Stomach smooth muscle (tissue), 2 donors: Measurements from ENCODE around the gene PDE11A.

Experiments used
- H3K27ac ChIP-seq: one replicate; pipeline ENCODE4 v1.7.0; 2013; ENCODE audit warnings: mild to moderate bottlenecking, low read length, inconsistent platforms
- H3K27me3 ChIP-seq, 2 donors: one replicate each; pipeline ENCODE4 v1.7.0; 2013; ENCODE audit warnings: low read length in 2 of 2; ENCODE audit not compliant: insufficient read depth in 2 of 2, control insufficient read depth in 1 of 2
- H3K36me3 ChIP-seq, 2 donors: one replicate each; pipeline ENCODE4 v1.7.0; 2013; ENCODE audit warnings: low read length in 2 of 2; ENCODE audit not compliant: control insufficient read depth in 2 of 2, insufficient read depth in 2 of 2
- H3K4me1 ChIP-seq: one replicate; pipeline ENCODE4 v1.7.0; 2013; ENCODE audit warnings: low read length; ENCODE audit not compliant: control insufficient read depth, insufficient read depth
- H3K4me3 ChIP-seq, 2 donors: one replicate each; pipeline ENCODE4 v1.7.0; 2013; ENCODE audit warnings: low read length in 2 of 2
- H3K9ac ChIP-seq, 2 donors: one replicate each; pipeline ENCODE4 v1.7.0; 2013; ENCODE audit warnings: low read length in 2 of 2, mild to moderate bottlenecking in 1 of 2
- H3K9me3 ChIP-seq, 2 donors: one replicate each; pipeline ENCODE4 v1.7.0; 2013; ENCODE audit warnings: low read length in 2 of 2; ENCODE audit not compliant: control insufficient read depth in 2 of 2
- donor health status: healthy.
- donor health status: Pancreatic carcinoma.

Gene PDE11A

DNA sequence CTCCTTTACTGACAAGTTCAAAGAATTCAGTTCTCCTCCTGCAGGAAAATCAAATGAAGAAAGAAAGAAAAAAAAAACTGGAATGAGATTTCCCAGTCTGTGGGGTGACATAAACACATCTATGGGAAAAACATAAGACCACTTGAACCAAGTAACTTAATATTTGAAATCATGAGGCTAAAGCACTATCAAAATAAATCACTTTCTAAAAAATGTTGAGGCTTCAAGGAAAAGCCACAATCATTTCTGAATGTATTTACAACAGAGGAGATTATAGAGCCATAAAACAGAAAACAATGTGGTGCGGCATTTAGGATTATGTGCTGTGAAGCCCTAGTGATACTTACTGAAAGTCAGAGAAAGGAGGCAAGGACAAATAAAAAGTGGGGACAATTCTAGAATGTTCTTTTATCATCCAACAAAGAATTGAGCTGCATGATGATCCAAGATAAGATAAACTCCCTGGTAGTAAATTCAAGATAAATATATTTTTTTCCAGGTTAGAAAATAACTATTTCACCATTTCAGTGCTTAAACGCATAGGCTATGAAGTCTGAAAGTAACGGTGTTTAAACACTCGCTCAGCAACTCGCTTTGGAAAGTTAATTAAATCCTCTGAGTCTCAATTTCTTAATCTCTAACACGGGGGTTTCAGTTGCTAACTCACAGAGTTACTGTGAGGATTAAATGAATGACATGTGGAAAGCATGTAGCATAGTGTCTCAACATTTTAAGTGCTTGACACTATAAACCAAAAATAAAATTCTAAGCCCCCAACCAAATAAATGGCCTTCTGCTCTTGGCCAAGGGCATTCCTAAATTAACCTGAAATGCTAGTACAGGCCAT lies 391.5 kb downstream of the PDE11A start:
- no peak overlapping the region for H3K9ac ChIP-seq
- no peak overlapping the region for H3K4me3 ChIP-seq
- no peaks in the 10 kb centered on the region for H3K27me3 ChIP-seq
- no peaks in the 10 kb centered on the region for H3K9me3 ChIP-seq
- H3K27ac ChIP-seq = no peak overlapping the region
- no peaks in the 10 kb centered on the region for H3K4me1 ChIP-seq
- no peaks in the 10 kb centered on the region for H3K36me3 ChIP-seq

DNA sequence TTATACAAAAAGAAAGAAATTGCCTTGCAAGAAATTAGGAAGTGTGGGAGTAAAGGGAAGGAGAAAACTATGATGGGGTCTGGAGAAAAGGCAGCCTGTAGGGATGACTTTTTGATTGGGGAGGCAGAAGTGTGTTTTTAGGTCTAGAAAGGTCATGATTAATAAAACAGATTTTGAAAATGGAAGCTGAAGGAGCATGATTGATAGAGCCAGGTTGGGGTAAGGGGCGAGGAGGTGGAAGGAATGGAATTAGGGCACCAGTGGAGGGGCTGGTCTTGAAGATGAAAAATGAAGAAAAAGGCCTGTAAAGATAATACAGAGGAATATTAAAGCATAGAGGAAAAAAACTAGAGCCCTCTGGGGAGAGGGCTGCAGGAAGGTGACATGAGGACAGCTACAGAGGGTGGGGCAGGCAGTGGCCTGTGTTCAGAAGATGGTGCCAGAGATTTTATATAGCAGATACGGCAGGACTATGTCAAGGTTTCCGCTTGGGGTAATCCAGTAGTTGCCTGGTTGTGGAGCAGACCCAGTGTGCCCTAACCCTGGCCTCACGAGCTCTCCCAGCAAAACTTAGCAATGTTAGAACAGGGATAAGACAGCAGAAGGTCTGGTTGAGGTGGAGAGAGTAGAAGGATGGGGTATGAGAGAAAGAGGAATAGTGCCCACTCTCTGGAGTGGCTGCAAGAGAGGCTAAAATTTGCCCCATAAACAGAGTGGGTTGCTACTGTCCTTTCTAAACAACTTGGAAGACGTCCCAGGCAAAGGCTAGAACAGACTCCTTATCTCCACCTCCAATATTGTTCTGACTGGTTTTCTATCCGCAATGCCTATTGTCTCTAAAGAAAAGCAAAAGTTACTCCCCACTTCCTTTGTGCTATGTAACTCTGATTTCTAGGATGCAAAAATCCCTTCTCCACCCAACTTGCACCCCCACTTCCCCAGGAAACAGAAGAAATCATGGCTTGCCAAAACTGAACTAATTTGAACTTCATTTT lies 392.7 kb downstream of the PDE11A start:
- Histone ChIP-seq H3K9me3 (no peaks in the 10 kb centered on the region), H3K9ac (no peak overlapping the region), H3K27ac (no peak overlapping the region), H3K4me1 (no peaks in the 10 kb centered on the region), H3K36me3 (no peaks in the 10 kb centered on the region), H3K27me3 (no peaks in the 10 kb centered on the region), H3K4me3 (no peak overlapping the region)

DNA sequence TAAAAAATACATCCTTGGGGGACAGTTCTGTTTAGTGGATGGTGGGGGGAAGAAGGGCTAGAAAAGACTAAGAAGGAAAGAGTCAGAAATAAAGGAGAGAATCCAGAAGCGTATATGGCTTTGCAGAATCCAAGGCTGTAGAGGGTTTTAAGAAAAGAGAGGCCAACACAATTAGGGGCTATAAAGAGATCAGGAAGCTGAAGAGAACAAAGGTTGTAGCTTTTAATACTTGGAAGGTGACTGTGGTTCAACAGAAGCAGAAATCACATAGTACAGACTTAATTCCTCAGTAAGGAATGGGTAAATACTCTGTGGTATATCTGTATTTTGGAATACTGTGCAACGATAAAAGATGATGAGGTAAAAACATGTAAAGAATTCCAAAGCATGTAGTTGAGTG lies 393.6 kb downstream of the PDE11A start:
- no peak overlapping the region for H3K9ac ChIP-seq
- H3K9me3 ChIP-seq = no peaks in the 10 kb centered on the region
- no peaks in the 10 kb centered on the region for H3K36me3 ChIP-seq
- no peaks in the 10 kb centered on the region for H3K4me1 ChIP-seq
- H3K4me3 ChIP-seq = no peak overlapping the region
- no peaks in the 10 kb centered on the region for H3K27me3 ChIP-seq
- no peak overlapping the region for H3K27ac ChIP-seq

DNA sequence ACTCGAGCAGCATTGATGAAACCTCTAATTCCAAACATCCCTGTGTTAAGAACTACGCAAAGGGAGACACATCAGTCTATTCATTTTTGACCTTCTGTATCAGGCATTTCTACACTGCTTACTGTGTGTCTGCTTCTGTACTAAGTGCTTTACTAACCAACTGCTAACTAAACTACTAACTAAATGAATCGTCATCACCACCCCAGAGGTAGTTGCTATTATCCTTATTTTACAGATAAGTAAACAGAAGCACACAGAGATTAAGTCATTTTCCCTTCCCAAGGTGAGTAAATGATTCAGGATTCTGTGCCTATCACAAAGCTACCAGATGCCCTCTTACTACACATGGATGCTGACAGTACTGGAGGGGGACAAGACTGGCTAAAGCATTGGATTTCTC lies 395.9 kb downstream of the PDE11A start:
- no peak overlapping the region for H3K27ac ChIP-seq
- H3K36me3 ChIP-seq = no peaks in the 10 kb centered on the region
- H3K4me1 ChIP-seq = no peaks in the 10 kb centered on the region
- H3K9ac ChIP-seq = no peak overlapping the region
- H3K27me3 ChIP-seq = no peaks in the 10 kb centered on the region
- H3K9me3 ChIP-seq = no peaks in the 10 kb centered on the region
- no peak overlapping the region for H3K4me3 ChIP-seq

DNA sequence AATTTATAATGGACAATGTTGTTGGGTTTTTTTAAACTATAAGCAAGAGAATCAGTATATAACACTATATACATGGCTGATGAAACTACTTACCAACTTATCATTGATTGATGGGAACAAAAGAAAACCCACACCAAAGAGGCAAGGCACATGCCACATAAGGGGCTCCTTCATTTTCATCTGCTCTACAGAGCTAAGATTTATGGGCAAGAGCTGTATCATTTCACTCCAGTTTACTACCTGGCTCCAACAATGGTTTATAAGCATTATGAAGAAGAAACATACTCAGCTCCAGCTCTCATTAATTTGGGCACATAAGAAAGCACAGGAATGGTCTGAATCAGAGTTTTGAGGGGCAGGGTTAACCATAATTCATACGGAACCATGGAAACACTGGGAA lies 396.8 kb downstream of the PDE11A start:
- no peaks in the 10 kb centered on the region for H3K4me1 ChIP-seq
- no peaks in the 10 kb centered on the region for H3K9me3 ChIP-seq
- no peak overlapping the region for H3K27ac ChIP-seq
- no peaks in the 10 kb centered on the region for H3K27me3 ChIP-seq
- H3K4me3 ChIP-seq = no peak overlapping the region
- H3K36me3 ChIP-seq = no peaks in the 10 kb centered on the region
- no peak overlapping the region for H3K9ac ChIP-seq

DNA sequence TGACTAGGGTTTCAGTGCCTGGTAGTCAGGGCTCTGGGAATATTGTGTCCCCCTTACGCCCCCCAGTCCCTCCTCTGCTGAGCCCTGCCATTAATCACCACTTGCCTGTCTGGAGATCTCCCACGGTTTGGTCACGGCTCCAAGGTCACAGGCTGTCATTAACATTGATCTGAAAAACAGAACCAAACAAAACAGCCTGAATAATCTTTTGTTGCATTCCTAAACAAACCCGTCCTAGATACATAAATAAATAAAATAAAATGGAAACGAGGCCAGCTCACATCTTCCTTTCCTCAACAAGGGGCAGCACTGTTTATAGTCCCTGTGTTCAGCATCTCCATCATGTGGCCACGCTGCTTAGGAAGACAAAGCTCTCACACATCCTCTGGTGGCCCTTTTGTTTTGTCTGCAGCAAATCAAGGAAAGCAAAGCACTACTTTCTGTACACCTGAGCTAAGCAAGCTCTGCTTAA lies 397.2 kb downstream of the PDE11A start:
- no peaks in the 10 kb centered on the region for H3K36me3 ChIP-seq
- H3K27me3 ChIP-seq = no peaks in the 10 kb centered on the region
- H3K4me1 ChIP-seq = no peaks in the 10 kb centered on the region
- H3K4me3 ChIP-seq = no peak overlapping the region
- H3K9ac ChIP-seq = no peak overlapping the region
- H3K27ac ChIP-seq = no peak overlapping the region
- H3K9me3 ChIP-seq = no peaks in the 10 kb centered on the region

DNA sequence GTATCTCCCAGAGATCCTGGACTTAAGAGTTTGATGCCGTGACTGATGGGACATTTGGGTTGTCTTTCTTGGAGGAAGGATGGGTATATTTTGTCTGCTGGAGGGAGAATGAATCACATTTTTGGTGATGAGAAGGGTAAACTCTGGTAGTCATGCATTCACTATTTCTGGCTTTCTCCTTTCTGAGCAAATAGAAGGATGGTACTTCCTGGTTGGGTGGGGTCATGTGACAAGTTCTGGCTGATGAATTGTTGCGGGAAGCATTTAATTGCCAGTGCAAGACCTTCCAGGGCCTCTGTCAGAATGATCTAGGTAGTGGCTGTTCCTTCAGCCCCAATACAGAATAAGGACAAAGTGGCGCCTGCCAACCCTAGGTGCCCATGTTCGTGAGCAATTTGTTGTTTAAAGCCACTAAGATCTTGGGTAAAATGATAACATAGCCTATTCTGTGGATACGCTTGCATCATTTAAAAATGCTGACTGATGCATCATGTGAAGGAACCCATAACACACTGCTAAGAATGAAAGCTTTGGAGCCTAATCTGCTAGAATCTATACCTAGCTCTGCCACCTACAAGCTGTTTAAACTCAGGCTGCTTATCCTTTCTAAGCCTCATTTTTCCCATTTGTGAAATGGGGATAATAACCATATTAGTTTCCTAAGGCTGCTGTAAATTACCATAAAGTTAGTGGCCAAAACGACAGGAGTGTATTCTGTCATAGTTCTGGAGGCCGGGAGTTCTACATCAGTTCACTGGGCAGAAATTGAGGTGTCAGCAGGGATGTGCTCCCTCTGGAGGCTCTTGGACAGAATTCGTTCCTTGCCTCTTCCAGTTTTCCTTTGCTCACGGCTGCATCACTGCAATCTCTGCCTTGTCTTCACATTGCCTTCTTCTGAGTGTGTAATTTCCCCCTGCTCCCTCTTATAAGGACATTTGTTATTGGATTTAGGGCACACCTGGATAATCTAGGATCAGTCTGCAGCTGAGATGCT lies 398.7 kb downstream of the PDE11A start:
- Histone ChIP-seq H3K4me1 (no peaks in the 10 kb centered on the region), H3K27ac (no peak overlapping the region), H3K9me3 (no peaks in the 10 kb centered on the region), H3K9ac (no peak overlapping the region), H3K36me3 (no peaks in the 10 kb centered on the region), H3K4me3 (no peak overlapping the region), H3K27me3 (no peaks in the 10 kb centered on the region)

DNA sequence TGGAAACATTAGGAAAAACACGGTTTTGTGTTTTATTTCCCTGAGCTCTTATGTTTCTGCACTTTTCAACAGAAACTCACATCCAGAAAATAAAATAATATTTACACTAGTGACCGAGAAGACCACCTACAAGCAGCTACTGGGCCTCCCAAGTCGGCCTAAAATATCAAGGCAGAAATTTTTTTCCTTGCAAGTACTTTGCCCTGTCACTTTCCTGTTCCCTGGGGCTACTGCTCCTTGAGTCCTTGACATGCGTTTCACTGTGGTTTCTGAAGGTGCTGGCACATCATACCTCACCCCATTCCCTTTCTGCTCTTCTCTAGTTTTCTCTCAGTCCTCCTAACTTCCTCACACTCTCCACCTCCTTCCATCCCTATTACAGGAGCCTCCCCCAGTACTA lies 400.9 kb downstream of the PDE11A start:
- no peak overlapping the region for H3K9ac ChIP-seq
- no peak overlapping the region for H3K27ac ChIP-seq
- H3K4me1 ChIP-seq = no peaks in the 10 kb centered on the region

DNA sequence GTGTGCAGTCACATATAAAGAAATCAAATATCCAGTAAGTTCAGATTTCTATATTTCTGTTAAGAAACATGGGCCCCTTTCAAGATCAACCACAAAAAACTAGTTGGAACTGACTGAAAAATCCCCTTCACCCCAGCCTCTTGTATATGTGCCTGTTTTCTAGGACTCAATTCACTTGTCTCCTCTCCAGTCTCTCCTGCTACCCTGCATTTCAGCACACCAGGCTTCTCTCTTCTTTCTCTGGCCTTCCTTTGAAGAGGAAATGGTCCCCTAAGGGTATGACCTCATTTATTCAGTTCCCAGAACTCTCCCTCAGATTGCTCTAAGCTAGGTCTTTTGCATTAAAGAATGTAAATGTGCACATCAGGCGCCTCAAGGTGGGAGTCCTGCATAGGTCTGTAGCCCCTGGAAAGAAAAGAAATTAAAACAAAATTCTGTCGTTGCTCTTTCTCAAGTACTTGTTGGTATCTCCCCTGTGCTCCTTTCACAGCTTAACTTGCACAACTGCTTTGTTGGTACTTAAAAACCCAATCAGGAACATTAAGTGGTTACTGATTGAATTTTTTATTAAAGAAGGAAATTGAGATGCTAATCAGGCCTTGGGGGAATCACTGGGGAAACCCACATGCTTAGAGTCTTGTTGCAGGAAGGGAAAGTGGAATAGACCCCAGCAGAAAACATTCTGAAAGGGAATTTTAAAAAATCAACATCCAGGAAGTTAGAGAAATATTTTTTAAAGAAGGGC lies 401.6 kb downstream of the PDE11A start:
- Histone ChIP-seq H3K36me3 (no peaks in the 10 kb centered on the region), H3K27me3 (no peaks in the 10 kb centered on the region), H3K4me3 (no peak overlapping the region), H3K9ac (no peak overlapping the region), H3K9me3 (no peaks in the 10 kb centered on the region), H3K4me1 (no peaks in the 10 kb centered on the region), H3K27ac (no peak overlapping the region)

More for the DNA sequence above, 400.9 kb downstream of the PDE11A start:
- no peak overlapping the region for H3K4me3 ChIP-seq
- H3K27me3 ChIP-seq = no peaks in the 10 kb centered on the region
- no peaks in the 10 kb centered on the region for H3K36me3 ChIP-seq
- no peaks in the 10 kb centered on the region for H3K9me3 ChIP-seq
